Measurements from ENCODE around the gene PHYHIPL. TPM values are rescaled to one million over a fixed set of nuclear protein-coding genes. Genes with fewer than 3 reads are reported as not detected.

PHYHIPL gene
- total RNA-seq, 2 experiments from 2014 or later: not detected

DNA sequence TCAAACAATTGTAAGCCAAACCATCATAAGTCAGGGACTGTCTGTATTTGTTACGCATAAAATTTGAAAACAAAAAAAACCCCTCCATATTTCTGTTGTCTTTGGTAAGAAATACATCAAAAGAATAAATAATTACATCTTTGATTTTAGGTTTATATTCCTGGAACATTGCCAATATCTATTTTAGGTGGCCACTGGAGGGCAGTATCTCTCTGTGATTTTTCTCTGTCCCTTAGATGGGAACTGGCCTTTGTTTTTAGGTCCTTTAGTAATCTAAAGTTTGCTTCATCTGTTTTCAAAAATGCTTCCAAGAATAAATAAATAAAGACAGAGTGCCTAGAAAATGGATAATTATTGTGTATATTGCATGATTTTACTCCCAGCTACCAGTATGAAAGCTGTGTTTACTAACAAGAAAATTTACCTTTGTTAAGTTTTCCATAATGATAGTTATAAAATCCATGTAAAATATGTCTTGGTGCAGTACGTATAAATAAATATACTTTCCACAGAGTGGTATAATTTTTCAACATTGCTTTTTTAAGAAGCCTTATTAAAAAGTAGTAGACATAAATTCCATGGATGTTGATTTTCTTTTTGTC, 64.2 kb downstream of the PHYHIPL start:
- H3K9me2 ChIP-seq (ENCODE audit: insufficient read depth, low read length): no peaks in the 10 kb centered on the region
- H3K79me2 ChIP-seq (ENCODE audit: insufficient read depth, low read depth, low read length): no peaks in the 10 kb centered on the region
- TF ChIP-seq, protein P1, sequence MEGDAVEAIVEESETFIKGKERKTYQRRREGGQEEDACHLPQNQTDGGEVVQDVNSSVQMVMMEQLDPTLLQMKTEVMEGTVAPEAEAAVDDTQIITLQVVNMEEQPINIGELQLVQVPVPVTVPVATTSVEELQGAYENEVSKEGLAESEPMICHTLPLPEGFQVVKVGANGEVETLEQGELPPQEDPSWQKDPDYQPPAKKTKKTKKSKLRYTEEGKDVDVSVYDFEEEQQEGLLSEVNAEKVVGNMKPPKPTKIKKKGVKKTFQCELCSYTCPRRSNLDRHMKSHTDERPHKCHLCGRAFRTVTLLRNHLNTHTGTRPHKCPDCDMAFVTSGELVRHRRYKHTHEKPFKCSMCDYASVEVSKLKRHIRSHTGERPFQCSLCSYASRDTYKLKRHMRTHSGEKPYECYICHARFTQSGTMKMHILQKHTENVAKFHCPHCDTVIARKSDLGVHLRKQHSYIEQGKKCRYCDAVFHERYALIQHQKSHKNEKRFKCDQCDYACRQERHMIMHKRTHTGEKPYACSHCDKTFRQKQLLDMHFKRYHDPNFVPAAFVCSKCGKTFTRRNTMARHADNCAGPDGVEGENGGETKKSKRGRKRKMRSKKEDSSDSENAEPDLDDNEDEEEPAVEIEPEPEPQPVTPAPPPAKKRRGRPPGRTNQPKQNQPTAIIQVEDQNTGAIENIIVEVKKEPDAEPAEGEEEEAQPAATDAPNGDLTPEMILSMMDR (conservative IDR thresholded peaks at IDR 0.05; ENCODE audit: low read length): peak; percentile 84
- TF ChIP-seq EZH2phosphoT487 (IDR thresholded peaks at IDR 0.05; ENCODE audit: borderline replicate concordance, low read depth, low read length): no peak
- ChIA-PET CTCF (ENCODE audit: unreplicated experiment) (no interaction called here), POLR2A (no interaction called here)
- no peak overlapping the region for H3K27ac ChIP-seq (ENCODE audit: low read depth, low read length, poor library complexity, severe bottlenecking)
- H3K36me3 ChIP-seq (ENCODE audit: insufficient read depth, low read length): no peaks in the 10 kb centered on the region
- no peaks in the 10 kb centered on the region for H3K9me3 ChIP-seq (ENCODE audit: low read length)
- H3K4me1 ChIP-seq (ENCODE audit: insufficient read depth, low read length, poor library complexity, severe bottlenecking): no peaks in the 10 kb centered on the region
- H3K4me3 ChIP-seq (ENCODE audit: low read depth, low read length, poor library complexity, severe bottlenecking): no peak overlapping the region
- H2AFZ ChIP-seq (ENCODE audit: low read length): no peak overlapping the region
- H3K4me2 ChIP-seq (ENCODE audit: low read length): no peak overlapping the region
- H4K20me1 ChIP-seq (ENCODE audit: insufficient read depth, low read length): no peaks in the 10 kb centered on the region
- intact Hi-C loops (cut with micrococcal nuclease; ENCODE audit: unreplicated experiment): loop anchor here (2.0 to 10.0 kb wide), 2 partner anchors 382 to 794 kb away; no protein-coding TSS in a partner anchor
- no TSS peak for BruUV-seq (replicated peaks)
- DNase-seq (ENCODE audit: low spot score): peak; percentile 16

DNA sequence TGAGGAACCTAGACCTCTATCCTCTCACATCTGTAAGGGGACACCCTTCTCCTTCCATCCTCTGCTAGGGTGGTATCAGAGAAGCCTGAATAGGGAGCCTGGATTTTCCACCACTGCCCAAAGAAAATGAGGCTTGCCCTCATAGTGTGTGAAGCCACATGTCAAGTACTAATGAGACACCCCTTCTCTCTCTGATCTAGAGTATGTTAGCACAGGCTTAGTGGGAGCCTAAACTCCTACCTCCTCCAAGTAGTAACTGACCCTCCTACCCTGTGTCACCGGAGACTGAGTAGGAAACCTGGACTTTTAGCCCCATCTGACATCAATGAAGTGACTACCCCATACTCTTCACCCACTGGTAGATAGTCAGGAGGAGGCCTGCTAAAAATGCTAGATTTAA, 65.6 kb downstream of the PHYHIPL start:
- intact Hi-C loops (cut with micrococcal nuclease; ENCODE audit: unreplicated experiment): loop anchor here (10.0 kb wide), 1 partner anchor 793 kb away; no protein-coding TSS in a partner anchor
- no peak overlapping the region for H3K4me3 ChIP-seq (ENCODE audit: low read depth, low read length, poor library complexity, severe bottlenecking)
- CTCF ChIA-PET (ENCODE audit: unreplicated experiment): no interaction called here

GRCh38 chr10:59242991-59243390, 66.5 kb downstream of the PHYHIPL start:
- Histone ChIP-seq H3K79me2 (ENCODE audit: insufficient read depth, low read depth, low read length) (no peaks in the 10 kb centered on the region), H2AFZ (ENCODE audit: low read length) (no peak overlapping the region), H3K4me3 (ENCODE audit: low read depth, low read length, poor library complexity, severe bottlenecking) (no peak overlapping the region), H3K9me3 (ENCODE audit: low read length) (no peaks in the 10 kb centered on the region), H3K4me2 (ENCODE audit: low read length) (no peak overlapping the region), H3K36me3 (ENCODE audit: insufficient read depth, low read length) (no peaks in the 10 kb centered on the region), H4K20me1 (ENCODE audit: insufficient read depth, low read length) (no peaks in the 10 kb centered on the region), H3K4me1 (ENCODE audit: insufficient read depth, low read length, poor library complexity, severe bottlenecking) (no peaks in the 10 kb centered on the region), H3K9me2 (ENCODE audit: insufficient read depth, low read length) (no peaks in the 10 kb centered on the region), H3K27ac (ENCODE audit: low read depth, low read length, poor library complexity, severe bottlenecking) (no peak overlapping the region)
- BruUV-seq (replicated peaks): no TSS peak
- CTCF ChIA-PET (ENCODE audit: unreplicated experiment): no interaction called here
- POLR2A ChIA-PET: no interaction called here
- intact Hi-C loops (cut with micrococcal nuclease; ENCODE audit: unreplicated experiment): loop anchor here (10.0 kb wide), 1 partner anchor 792 kb away; no protein-coding TSS in a partner anchor
- DNase-seq (ENCODE audit: low spot score): no peak
- TF ChIP-seq, protein P1 (conservative IDR thresholded peaks at IDR 0.05; ENCODE audit: low read length): no peak
- TF ChIP-seq EZH2phosphoT487 (IDR thresholded peaks at IDR 0.05; ENCODE audit: borderline replicate concordance, low read depth, low read length): no peak

More for the DNA sequence above, 65.6 kb downstream of the PHYHIPL start:
- POLR2A ChIA-PET: no interaction called here
- no peak overlapping the region for H2AFZ ChIP-seq (ENCODE audit: low read length)
- TF ChIP-seq EZH2phosphoT487 (IDR thresholded peaks at IDR 0.05; ENCODE audit: borderline replicate concordance, low read depth, low read length): no peak
- TF ChIP-seq, protein P1 (conservative IDR thresholded peaks at IDR 0.05; ENCODE audit: low read length): no peak
- BruUV-seq (replicated peaks): no TSS peak
- DNase-seq (ENCODE audit: low spot score): no peak
- no peaks in the 10 kb centered on the region for H3K79me2 ChIP-seq (ENCODE audit: insufficient read depth, low read depth, low read length)
- H4K20me1 ChIP-seq (ENCODE audit: insufficient read depth, low read length): no peaks in the 10 kb centered on the region
- no peak overlapping the region for H3K4me2 ChIP-seq (ENCODE audit: low read length)
- H3K9me3 ChIP-seq (ENCODE audit: low read length): no peaks in the 10 kb centered on the region
- no peaks in the 10 kb centered on the region for H3K9me2 ChIP-seq (ENCODE audit: insufficient read depth, low read length)
- no peaks in the 10 kb centered on the region for H3K4me1 ChIP-seq (ENCODE audit: insufficient read depth, low read length, poor library complexity, severe bottlenecking)
- H3K27ac ChIP-seq (ENCODE audit: low read depth, low read length, poor library complexity, severe bottlenecking): no peak overlapping the region
- no peaks in the 10 kb centered on the region for H3K36me3 ChIP-seq (ENCODE audit: insufficient read depth, low read length)

All from OCI-LY7 (cell line).